Measurements from ENCODE around the gene TMX2.

The TMX2 gene

DNA sequence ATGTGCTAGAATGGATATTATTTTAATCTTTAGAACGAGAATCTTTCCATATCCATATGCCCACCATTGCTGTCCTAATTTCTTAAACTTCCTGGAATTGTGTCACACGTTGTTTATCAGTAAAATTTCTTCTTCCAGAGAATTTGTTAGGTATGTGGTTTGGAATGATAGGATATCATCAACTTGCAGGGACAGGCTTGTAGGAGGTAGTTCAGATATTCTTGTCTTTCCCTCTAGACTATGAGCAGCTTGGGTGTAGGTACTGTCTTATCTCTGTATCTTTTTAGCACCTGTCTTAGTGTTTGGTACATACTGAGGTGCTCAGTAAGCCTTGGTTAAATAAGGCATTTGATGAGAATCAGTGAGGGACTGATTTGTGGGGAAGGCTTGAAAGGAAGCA, 52.6 kb downstream of the TMX2 start:
- DNase-seq (ENCODE audit: low read depth in 2 of 2), result no peak

DNA sequence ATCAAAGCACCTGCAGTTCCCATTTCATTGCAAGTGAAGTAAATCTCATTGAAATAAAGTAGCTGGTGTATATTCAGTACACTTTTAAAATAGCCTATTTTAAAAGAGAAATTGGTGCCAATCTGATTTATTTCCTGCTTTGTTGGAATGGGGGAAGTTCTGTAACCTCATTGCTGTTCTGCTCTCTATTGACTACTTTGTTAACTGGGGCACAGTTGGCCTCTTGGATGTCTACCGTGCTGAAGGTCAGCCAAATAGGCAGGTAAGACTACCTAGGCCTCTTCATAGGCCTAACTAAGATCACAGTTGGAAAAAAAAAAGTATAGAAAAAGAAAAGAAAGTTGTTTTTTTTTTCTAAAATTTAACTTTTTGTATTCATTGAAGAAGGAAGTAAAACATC, 58.4 kb downstream of the TMX2 start:
- DNase-seq (ENCODE audit: low read depth in 2 of 2), result no peak

DNA sequence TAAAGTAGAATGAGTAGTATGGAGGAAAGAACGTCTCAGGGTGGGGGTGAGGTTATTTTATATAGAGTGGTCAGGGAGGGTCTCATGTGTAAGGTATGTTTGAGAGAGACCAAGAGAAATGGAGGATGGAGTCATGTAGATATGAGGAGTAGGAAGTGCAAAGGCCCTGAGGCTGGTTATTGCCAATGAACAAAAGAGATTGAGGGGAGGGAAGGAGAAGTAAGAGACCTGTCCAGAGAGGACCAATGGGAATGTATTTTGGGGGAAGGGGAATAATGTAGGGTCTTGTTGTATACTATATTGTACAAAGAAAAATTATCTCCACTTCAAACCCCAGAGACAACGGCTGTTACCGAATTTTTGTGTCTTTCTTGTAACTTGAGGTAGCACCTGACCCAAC, 59.0 kb downstream of the TMX2 start:
- no peak for DNase-seq (ENCODE audit: low read depth in 2 of 2)

DNA sequence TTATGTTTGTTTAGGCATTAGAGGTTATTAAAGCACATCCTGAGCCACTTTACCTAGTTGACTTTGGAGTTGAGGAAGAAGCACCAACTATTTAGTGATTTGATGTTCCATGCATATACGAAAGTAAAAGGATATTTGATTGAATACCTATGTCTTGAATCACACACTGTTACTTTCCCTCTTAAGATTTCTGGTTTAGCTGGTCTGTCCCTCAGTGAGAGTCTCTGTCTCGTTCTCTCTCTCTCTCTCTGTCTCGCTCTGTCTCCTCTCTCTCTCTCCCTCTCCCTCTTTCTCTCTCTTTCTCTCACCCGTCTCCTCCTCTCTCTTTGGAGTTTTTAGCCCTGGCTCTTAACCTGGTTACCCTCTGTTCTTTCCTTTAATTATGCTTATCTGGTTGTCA, 60.2 kb downstream of the TMX2 start:
- DNase-seq (ENCODE audit: low read depth in 2 of 2), result no peak

DNA sequence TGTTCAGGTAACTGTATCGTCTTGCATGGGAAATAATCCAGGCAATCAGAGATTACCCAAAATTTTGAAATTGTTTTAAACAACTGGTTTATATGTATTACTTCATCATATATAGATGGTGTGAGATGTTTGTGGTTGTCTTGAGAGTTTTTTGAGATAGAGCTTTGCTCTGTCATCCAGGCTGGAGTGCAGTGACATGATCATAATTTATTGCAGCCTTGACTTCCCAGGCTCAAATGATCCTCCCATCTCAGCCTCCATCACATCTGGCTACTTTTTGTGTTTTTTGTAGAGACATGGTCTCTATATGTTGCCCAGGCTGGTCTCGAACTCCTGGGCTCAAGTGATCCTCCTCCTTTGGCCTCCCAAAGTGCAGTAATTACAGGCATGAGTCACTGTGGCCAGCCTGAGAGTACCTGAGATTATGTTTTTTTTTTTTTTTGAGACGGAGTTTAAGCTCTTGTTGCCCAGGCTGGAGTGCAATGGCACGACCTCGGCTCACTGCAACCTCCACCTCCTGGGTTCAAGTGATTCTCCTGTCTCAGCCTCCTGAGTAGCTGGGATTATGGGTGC, 60.7 kb downstream of the TMX2 start:
- DNase-seq (ENCODE audit: low read depth in 2 of 2), result no peak

DNA sequence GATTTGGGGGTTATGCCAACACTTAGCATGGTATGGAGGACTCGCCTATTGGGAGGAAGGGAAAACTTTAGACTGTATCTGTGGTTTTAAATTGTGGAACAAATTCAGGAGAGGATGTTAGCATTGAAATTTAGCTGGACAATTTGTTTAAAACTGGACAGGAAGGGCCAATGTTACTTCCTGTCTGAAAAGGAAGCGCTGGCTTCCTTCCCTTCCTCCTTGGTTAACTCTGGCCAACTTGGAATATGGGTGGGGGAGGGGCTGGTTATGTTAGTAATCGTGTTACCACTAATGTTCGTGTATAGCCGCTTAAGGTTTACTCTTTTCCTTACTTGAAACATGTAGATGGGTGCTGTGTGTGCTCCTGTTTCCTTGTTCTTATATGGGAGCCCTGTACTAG, 63.1 kb downstream of the TMX2 start:
- DNase-seq (ENCODE audit: low read depth in 2 of 2), result no peak

DNA sequence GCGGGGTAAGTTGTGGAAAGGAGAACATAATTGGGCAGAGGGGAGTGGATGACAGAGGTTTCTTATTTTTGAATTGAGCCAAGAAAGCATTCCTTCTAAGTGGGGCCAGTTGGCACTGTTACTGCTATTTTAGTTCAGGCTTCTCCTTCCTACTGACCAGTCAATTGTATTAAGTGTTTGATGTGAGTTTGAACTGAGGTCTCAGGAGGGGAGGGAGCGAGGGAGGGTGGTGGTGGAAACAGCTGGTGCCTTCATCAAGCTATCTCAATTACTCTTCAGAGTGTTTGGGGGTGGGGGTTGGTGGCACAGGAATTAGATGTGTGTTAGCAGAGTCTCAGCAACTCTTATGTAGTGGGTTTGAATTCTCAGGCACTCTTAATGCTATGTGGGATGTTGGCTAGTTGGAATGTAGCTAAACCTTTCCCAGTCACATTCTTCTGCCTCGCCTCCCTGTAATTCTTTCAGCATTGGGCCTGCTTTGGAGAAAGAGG, 63.7 kb downstream of the TMX2 start:
- no peak for DNase-seq (ENCODE audit: low read depth in 2 of 2)

DNA sequence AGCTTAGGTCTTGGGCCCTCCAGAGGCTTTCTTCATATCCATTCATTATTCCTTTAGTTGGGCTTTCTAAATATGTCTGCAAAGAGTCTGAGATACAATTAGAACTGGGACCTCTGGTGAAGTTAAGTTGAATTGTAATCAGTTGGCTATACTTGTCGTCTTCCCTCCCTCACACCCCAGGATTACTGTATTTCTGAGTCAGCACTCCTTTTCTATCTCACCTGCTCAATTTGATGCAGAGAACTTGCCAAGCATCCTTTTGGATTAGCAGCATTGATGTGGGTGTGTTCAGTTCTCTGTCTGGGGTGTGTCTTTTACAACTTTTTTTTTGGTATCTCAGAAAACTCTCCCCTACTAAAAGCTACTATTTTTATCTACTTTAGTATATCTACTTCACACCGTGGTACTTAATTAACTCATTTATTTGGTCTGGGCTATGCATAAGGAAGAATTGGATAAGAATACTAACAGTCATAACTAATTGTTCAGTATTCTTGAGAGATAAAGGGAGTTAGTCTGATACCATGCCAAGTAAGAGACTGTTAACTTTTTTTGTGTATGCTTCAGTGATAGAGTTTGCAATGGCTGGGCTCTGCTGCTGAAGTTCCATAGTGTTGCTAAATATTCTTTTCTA, 64.3 kb downstream of the TMX2 start:
- DNase-seq (ENCODE audit: low read depth in 2 of 2), result no peak

DNA sequence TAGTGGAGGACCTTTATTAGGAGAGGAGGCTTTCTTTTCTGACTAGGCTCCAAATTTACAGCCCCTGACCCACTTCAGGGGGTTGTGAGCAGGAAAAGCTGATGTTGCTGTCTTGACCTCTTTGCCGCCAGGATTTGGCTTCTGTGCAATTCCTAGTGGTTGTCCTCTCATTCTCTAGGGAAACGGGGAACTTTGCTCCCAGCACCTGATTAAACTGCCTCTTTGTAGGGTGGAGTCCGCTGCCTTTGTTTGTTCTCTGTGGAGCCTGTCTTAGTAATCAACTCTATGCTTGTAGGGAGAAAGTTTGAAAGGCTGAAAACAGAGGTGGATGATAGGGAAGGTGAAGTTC, 65.5 kb downstream of the TMX2 start:
- DNase-seq (ENCODE audit: low read depth in 2 of 2), result no peak

DNA sequence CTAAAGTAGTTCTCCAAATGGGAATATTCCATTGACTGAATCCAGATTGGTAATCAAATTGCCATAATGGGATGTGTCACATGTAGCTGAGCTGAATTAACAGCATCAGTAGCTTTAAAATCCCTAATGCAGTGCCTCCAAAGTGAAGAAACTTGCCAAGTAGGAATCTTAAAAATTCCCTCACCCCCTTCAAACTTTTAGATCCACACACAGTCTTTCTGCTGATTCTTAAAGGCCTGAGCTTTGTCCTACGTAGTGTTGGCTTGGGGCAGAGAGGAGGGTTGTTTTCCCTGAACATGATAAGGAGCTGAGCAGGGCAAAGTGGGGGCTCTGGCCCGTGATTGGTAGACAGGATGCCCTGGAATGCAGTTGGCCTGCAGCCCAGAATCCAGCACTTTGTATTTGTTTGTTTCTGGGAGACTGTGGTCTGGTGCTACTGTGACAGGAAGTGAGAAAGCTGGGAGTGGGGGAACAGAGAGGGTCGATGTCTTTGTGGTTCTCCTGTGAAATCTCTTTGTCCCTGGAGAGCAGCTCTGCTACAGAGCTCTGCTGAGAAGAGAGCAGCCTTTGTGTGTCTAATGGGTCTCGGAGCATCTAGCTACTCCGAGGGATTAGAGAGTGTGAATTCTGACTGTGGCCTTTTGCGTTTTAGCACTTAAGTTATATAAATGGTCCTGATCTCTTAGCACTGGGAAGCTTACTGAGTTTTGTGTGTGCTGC, 66.1 kb downstream of the TMX2 start:
- no peak for DNase-seq (ENCODE audit: low read depth in 2 of 2)

DNA sequence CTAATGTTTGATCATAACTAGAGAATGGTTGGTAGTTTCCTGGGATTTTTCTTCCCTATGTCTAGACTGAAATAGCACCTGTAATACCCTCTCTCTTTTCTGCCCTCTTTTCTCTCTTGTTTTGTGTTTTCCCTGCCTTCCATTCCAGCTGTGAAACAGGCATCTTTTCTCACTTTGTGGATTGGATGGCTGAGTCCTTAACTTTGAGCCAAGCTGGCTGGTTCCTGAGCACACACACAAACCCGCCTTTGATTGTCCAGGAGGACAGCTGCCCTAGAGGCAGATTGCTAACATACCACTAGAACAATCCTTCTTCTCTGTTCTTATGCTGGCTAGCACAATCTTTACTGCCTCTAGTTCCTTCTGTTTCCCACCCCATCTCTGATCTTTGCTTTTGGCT, 66.9 kb downstream of the TMX2 start:
- DNase-seq (ENCODE audit: low read depth in 2 of 2), result no peak

DNA sequence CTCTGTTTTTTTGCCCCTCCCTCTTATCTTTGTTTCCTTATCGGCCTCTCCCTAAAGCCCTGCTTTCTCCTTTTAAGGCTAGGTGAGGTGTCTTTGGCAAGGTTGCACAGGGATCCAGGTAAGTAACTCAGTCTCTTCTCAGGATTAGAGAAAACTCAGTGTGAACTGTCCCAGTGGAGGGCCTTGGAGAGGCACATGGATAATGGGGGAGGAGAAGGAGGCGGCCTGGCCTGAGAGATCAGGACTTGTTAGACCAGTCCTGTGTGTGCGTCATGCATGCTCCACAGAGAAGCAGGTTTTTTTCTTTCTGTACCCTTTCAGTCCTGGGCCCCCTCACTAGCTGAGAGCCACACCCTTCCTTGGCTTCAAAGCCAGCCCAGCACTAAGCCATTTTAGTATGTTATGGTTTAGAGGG, 69.1 kb downstream of the TMX2 start:
- no peak for DNase-seq (ENCODE audit: low read depth in 2 of 2)

DNA sequence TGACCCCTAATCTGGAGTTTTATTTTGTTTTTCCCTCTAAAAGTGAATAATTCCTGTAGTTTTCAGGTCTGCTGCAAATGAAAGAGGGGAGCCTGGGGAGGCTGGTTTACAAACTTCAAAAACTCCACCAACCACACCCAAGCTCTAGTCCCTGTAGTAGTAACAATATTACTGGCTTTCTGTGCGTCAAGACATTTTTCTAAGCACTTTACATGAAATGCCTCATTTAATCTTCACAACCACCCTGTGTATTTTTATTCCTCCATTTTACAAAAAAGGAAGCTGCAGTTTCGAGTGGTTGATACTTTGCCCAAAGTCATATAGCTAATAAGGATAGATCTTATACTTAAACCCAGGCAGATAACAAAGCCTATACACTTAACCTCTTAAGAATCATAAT, 72.7 kb downstream of the TMX2 start:
- DNase-seq (ENCODE audit: low read depth in 2 of 2), result no peak

DNA sequence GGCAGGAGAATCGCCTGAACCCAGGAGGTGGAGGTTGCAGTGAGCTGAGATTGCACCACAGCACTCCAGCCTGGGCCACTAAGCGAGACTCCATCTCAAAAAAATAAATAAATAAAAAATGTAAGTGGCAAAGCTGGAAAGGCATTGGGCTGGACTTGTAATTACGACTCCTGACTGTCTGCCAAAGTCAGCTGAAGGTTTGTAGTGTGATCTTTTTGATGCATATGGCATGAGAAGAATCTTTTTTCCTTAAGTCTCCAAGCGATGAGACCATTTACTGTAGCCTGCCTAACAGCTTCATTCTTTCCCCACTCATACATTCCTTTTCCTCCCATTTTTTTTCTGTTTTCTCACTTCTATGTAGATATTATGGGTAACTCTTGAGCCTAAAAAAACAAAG, 74.0 kb downstream of the TMX2 start:
- no peak for DNase-seq (ENCODE audit: low read depth in 2 of 2)

DNA sequence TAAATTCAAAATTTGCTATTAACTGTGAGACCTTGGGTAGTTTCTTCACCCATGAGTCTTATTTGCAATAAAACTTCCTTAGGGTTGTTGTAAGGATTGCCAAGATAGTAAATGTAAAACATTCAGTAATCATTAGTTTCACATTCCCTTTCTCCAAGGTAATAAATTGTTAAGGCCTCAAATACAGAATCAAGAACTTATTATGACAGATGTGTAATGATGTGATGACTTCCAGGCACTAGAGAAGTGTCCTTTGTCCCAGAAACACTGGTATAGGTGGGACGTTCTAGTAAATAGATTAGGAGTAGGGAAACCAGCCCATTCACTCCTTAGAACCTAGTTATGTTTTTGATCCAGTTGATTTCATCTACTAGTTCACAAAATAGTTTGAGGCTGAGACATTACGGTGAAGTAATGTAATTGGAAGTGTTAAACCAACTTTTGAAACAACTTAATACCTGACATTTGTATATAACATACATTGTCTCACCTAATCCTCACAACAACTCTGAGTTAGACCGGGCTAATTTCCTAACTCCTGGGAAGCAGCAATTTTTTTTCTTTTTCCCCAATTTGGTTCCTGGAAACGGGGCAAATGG, 74.7 kb downstream of the TMX2 start:
- no peak for DNase-seq (ENCODE audit: low read depth in 2 of 2)

DNA sequence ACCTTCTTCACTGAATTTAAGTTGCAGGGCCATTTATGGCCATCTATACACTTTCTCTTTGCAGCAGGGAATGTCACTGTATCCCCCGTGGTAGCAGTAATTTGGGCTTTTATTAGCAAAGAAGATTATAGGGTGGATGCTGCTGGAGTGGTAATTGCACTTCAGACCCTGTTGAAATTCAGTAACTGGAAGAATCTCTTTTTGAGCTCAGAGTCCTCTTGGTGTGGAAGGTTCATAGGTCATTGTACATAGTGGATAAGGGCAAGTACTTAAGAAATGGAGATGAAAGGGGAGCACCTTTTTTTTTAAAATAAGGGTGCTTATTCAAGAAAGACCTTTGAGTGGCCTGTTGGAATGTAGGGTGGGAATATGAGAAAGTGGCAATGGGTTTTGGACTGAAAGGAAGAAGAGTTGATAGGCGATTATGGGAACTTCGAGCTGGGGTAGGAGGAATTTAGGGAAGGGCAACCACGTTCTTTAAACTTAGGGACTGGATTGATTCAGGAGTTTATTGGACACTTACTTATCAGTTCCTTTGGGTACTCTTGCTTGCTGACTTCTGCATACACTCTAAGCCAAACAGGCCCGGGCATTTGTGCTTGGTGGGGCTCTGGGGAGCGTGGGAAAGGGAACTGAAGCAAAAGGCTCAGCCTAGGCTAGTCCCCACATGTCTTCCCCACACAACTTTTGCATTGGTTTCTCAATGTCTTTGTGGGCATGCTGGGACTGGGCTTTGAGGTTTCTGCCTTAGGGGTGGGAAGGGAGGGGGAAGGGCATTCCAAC, 75.7 kb downstream of the TMX2 start:
- DNase-seq (ENCODE audit: low read depth in 2 of 2), result no peak

DNA sequence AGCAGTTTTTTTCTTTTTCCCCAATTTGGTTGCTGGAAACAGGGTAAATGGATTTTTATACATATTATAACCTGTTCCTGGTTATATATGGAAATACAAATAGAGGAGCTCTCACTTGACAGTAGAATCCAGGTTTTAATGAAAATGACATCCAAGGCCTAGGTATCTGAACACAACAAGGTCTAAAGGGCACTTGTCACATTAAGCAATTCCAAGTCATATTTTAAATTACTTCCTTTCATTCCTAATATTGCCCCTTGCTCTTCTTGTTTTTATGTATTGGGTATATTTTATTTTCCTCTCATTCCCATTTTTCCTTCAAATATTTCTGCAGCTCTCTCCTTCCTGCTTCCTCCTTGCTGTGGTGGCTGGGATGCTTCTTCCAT, 76.3 kb downstream of the TMX2 start:
- no peak for DNase-seq (ENCODE audit: low read depth in 2 of 2)

All from activated CD4-positive, alpha-beta T cell treated with anti-CD3 and anti-CD28 coated beads for 24 hours (primary cell).